ENCODE data around the gene ZNF540.
A peak's percentile ranks its signal among the peaks of the same experiment; 100 is the strongest.

The ZNF540 gene

GRCh38 chr19:37594304-37594981 is at the start of gene ZNF540, which contains the start of gene ZNF571:
Gene ZNF540, plus strand, starts transcription at chr19:37594876. Its CDS starts 3,572 bp downstream, at chr19:37598448.
Gene ZNF571, minus strand, starts transcription at chr19:37594792. Its CDS starts 8,116 bp downstream, at chr19:37586676.
- peak within 1 kb of the TSS; percentile 90 for H3K4me2 ChIP-seq (ENCODE audit: low read depth, low read length, poor library complexity, severe bottlenecking)
- no peaks in the 10 kb centered on the region for H3K9me3 ChIP-seq (ENCODE audit: insufficient read depth, low read depth, low read length)
- no peaks in the 10 kb centered on the region for H3K27me3 ChIP-seq (ENCODE audit: insufficient read depth, low read length, poor library complexity, severe bottlenecking)
- no peaks in the 10 kb centered on the region for H3K36me3 ChIP-seq (ENCODE audit: insufficient read depth, low read length)
- no peaks in the 10 kb centered on the region for H3F3A ChIP-seq (ENCODE audit: low read depth)
- TF ChIP-seq CTCF (conservative IDR thresholded peaks at IDR 0.05; ENCODE audit: low read length) (no peak), EZH2phosphoT487 (IDR thresholded peaks at IDR 0.05; ENCODE audit: borderline replicate concordance) (no peak)
- peak within 1 kb of the TSS; percentile 77 for H3K9ac ChIP-seq (ENCODE audit: low read depth, low read length, poor library complexity, severe bottlenecking)
- peak within 1 kb of the TSS; percentile 99 for H2AFZ ChIP-seq (ENCODE audit: low read length)
- H3K4me1 ChIP-seq (ENCODE audit: insufficient read depth, low read length, poor library complexity, severe bottlenecking) = peaks cover 17% of the 10 kb centered on the region
- H3K9me2 ChIP-seq (replicated peaks; ENCODE audit: low read depth, low read length) = no peaks in the 10 kb centered on the region
- H4K20me1 ChIP-seq (ENCODE audit: insufficient read depth, low read length, poor library complexity, severe bottlenecking) = no peaks in the 10 kb centered on the region
- peaks cover 7% of the 10 kb centered on the region; the same call in 1 of the 2 replicates for H3K79me2 ChIP-seq (ENCODE audit: insufficient read depth, low read length)
- peak within 1 kb of the TSS; percentile 92 for H3K4me3 ChIP-seq (ENCODE audit: low read length, poor library complexity, severe bottlenecking)

GRCh38 chr19:37551129-37551993 is 43.3 kb upstream of the ZNF540 start:
- Histone ChIP-seq H3K4me2 (ENCODE audit: low read depth, low read length, poor library complexity, severe bottlenecking) (no peak overlapping the region), H3K9ac (ENCODE audit: low read depth, low read length, poor library complexity, severe bottlenecking) (no peak overlapping the region), H4K20me1 (ENCODE audit: insufficient read depth, low read length, poor library complexity, severe bottlenecking) (no peaks in the 10 kb centered on the region), H3K9me3 (ENCODE audit: insufficient read depth, low read depth, low read length) (peaks cover 11% of the 10 kb centered on the region; the same call in 1 of the 2 replicates), H3K9me2 (replicated peaks; ENCODE audit: low read depth, low read length) (no peaks in the 10 kb centered on the region), H2AFZ (ENCODE audit: low read length) (no peak overlapping the region), H3K79me2 (ENCODE audit: insufficient read depth, low read length) (no peaks in the 10 kb centered on the region), H3K4me1 (ENCODE audit: insufficient read depth, low read length, poor library complexity, severe bottlenecking) (no peaks in the 10 kb centered on the region), H3F3A (ENCODE audit: low read depth) (no peaks in the 10 kb centered on the region), H3K4me3 (ENCODE audit: low read length, poor library complexity, severe bottlenecking) (no peak overlapping the region), H3K27me3 (ENCODE audit: insufficient read depth, low read length, poor library complexity, severe bottlenecking) (no peaks in the 10 kb centered on the region), H3K36me3 (ENCODE audit: insufficient read depth, low read length) (no peaks in the 10 kb centered on the region)
- peak; percentile 24 for TF ChIP-seq CTCF (conservative IDR thresholded peaks at IDR 0.05; ENCODE audit: low read length)
- no peak for TF ChIP-seq EZH2phosphoT487 (IDR thresholded peaks at IDR 0.05; ENCODE audit: borderline replicate concordance)

GRCh38 chr19:37563518-37563917 is 31.2 kb upstream of the ZNF540 start:
- Histone ChIP-seq H3F3A (ENCODE audit: low read depth) (no peaks in the 10 kb centered on the region), H3K9me2 (replicated peaks; ENCODE audit: low read depth, low read length) (no peaks in the 10 kb centered on the region), H2AFZ (ENCODE audit: low read length) (no peak overlapping the region), H3K4me3 (ENCODE audit: low read length, poor library complexity, severe bottlenecking) (no peak overlapping the region), H3K4me2 (ENCODE audit: low read depth, low read length, poor library complexity, severe bottlenecking) (no peak overlapping the region), H3K9ac (ENCODE audit: low read depth, low read length, poor library complexity, severe bottlenecking) (no peak overlapping the region), H3K9me3 (ENCODE audit: insufficient read depth, low read depth, low read length) (peaks cover 60% of the 10 kb centered on the region), H3K4me1 (ENCODE audit: insufficient read depth, low read length, poor library complexity, severe bottlenecking) (no peaks in the 10 kb centered on the region), H3K36me3 (ENCODE audit: insufficient read depth, low read length) (peaks cover 17% of the 10 kb centered on the region; the same call in 1 of the 2 replicates), H4K20me1 (ENCODE audit: insufficient read depth, low read length, poor library complexity, severe bottlenecking) (no peaks in the 10 kb centered on the region), H3K27me3 (ENCODE audit: insufficient read depth, low read length, poor library complexity, severe bottlenecking) (peaks cover 4% of the 10 kb centered on the region), H3K79me2 (ENCODE audit: insufficient read depth, low read length) (no peaks in the 10 kb centered on the region)
- TF ChIP-seq CTCF (conservative IDR thresholded peaks at IDR 0.05; ENCODE audit: low read length) = no peak
